Fibroblast of skin of back (primary cell): ENCODE data around the gene SFI1.

Experiments
- DNase-seq: peaks from one replicate; pipeline ENCODE4 v3.0.0-alpha.2; 2013

Gene SFI1

GRCh38 chr22:31619611-31620300 is 123.4 kb downstream of the SFI1 start:
- DNase-seq, result no peak

- no peak for DNase-seq
Observed at GRCh38 chr22:31620756-31621480, 124.6 kb downstream of the SFI1 start.

- DNase-seq, result no peak
Observed at GRCh38 chr22:31621507-31622124, 125.3 kb downstream of the SFI1 start.

GRCh38 chr22:31622980-31623379 is 126.6 kb downstream of the SFI1 start:
- no peak for DNase-seq

- no peak for DNase-seq
Observed at GRCh38 chr22:31623592-31624304, 127.4 kb downstream of the SFI1 start.

- DNase-seq, result no peak
Observed at GRCh38 chr22:31625257-31625640, 128.9 kb downstream of the SFI1 start.

GRCh38 chr22:31625661-31626426 is 129.5 kb downstream of the SFI1 start:
- peak; percentile 45 for DNase-seq

- no peak for DNase-seq
Observed at GRCh38 chr22:31626427-31627150, 130.3 kb downstream of the SFI1 start.

GRCh38 chr22:31627223-31627731 is 130.9 kb downstream of the SFI1 start:
- no peak for DNase-seq

GRCh38 chr22:31628362-31628761 is 132.0 kb downstream of the SFI1 start:
- no peak for DNase-seq

GRCh38 chr22:31628969-31629708 is 132.8 kb downstream of the SFI1 start:
- DNase-seq, result no peak

GRCh38 chr22:31629741-31630184 is 133.4 kb downstream of the SFI1 start:
- DNase-seq, result no peak

- peak; percentile 76 for DNase-seq
Observed at GRCh38 chr22:31630331-31631329, 134.3 kb downstream of the SFI1 start.

- no peak for DNase-seq
Observed at GRCh38 chr22:31631436-31631835, 135.1 kb downstream of the SFI1 start.

GRCh38 chr22:31635638-31636306 is 139.4 kb downstream of the SFI1 start:
- no peak for DNase-seq

GRCh38 chr22:31637447-31637890 is 141.1 kb downstream of the SFI1 start:
- no peak for DNase-seq

- DNase-seq, result peak; percentile 23
Observed at GRCh38 chr22:31637891-31638618, 141.7 kb downstream of the SFI1 start.
